Panc1 (cell line): ENCODE measurements around the gene ABHD14A.
A peak's percentile ranks its signal among the peaks of the same experiment; 100 is the strongest.

Source experiments
- CTCF ChIP-seq: fragments of 450-650 bp; IDR thresholded peaks from 2 replicates; pipeline ENCODE4 v1.5.1; 2017; ENCODE audit warnings: mild to moderate bottlenecking
- POLR2AphosphoS5 ChIP-seq: IDR thresholded peaks from 2 replicates; pipeline ENCODE4 v1.6.1; 2012; ENCODE audit warnings: mild to moderate bottlenecking, low read depth, low read length, moderate library complexity
- REST ChIP-seq, 2 experiments: IDR thresholded peaks; 2 replicates each; pipeline ENCODE4 v1.6.1; 2011 to 2012; ENCODE audit warnings: low read depth in 2 of 2, control low read depth in 1 of 2, low read length in 1 of 2, mild to moderate bottlenecking in 1 of 2, moderate library complexity in 1 of 2; ENCODE audit not compliant: insufficient read depth in 1 of 2
- SIN3A ChIP-seq: IDR thresholded peaks from 2 replicates; pipeline ENCODE4 v1.6.1; 2012; ENCODE audit warnings: low read depth, mild to moderate bottlenecking, low read length, moderate library complexity, borderline replicate concordance; ENCODE audit not compliant: insufficient read depth
- TCF7L2 ChIP-seq: IDR thresholded peaks from 2 replicates; pipeline ENCODE4 v1.6.1; 2011; ENCODE audit warnings: mild to moderate bottlenecking, low read depth, low read length, inconsistent platforms

- TF ChIP-seq CTCF (no peak), POLR2AphosphoS5 (peak; percentile 58), REST (IDR thresholded peaks at IDR 0.05; ENCODE audit: insufficient read depth in 1 of 2, low read depth in 2 of 2, low read length in 1 of 2) (no peak), SIN3A (no peak), TCF7L2 (no peak)
These were observed 17.3 kb downstream of the ABHD14A start for GRCh38 chr3:51992017-51992682.
